Stimulated activated CD4-positive, alpha-beta T cell treated with anti-CD3 and anti-CD28 coated beads, Interleukin-15, amount 100 ng/mL, for 24 hours (primary cell): Measurements from ENCODE around the gene LKAAEAR1.

ENCODE experiments used
- DNase-seq: peaks from one replicate; pipeline ENCODE4 v3.0.0-alpha.2; 2020

The LKAAEAR1 gene

GRCh38 chr20:64035933-64036345 is 48.3 kb downstream of the LKAAEAR1 start, which contains the start of gene C20orf204:
C20orf204 (plus strand) TSS chr20:64036182; CDS start chr20:64036324, 142 bp downstream.
- DNase-seq, result no peak

GRCh38 chr20:64035066-64035932 is 48.9 kb downstream of the LKAAEAR1 start:
- peak; percentile 38 for DNase-seq

- no peak for DNase-seq
Observed at GRCh38 chr20:64033981-64034493, 50.2 kb downstream of the LKAAEAR1 start.
